ENCODE data around the gene SIDT1.

DNA sequence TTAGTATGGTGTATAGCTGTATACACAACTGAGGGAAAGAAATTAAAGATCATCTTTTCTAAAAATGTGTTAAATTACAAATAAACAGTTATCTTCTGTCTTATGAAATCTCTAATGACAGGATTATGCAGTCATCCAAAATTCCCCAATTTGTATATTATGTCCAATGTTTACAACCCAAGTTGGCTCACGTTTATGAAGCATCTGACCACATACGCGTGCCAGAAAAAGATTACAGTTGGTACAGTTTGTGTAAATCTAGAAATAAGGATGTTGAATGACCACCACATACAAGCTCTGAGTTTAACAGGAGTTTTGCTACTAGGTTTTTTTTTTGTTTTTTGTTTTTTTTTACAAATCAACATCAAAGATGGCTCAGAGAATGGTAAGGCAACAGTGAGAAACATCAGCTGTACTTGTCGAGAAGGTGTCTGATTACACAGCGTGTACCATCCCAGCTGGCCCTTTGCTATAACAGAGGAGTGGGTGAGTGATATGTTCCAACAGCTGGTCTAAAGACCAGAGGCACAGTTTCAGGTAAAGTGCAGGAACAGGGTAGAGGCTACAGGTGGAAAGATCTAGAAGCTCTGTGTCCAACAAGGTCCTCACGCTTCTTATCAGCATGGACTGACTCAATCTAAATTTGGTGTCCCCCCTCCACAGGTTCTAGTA, 117.0 kb downstream of the SIDT1 start:
- TF ChIP-seq ELF4 (IDR thresholded peaks at IDR 0.05) (no peak), TARDBP (IDR thresholded peaks at IDR 0.05) (no peak), HDGF (IDR thresholded peaks at IDR 0.05; ENCODE audit: borderline replicate concordance) (no peak), BHLHE40 (IDR thresholded peaks at IDR 0.05; ENCODE audit: borderline replicate concordance) (no peak), ZNF384 (IDR thresholded peaks at IDR 0.05) (no peak), L3MBTL2 (conservative IDR thresholded peaks at IDR 0.05) (no peak), FOXM1 (IDR thresholded peaks at IDR 0.05; ENCODE audit: borderline replicate concordance) (no peak)
